H9 (cell line): Measurements from ENCODE around the gene CD79B. TPM values are rescaled to one million over a fixed set of nuclear protein-coding genes. Genes with fewer than 3 reads are reported as not detected.

Experiments
- DNase-seq: peaks from one replicate; pipeline ENCODE4 v3.0.0-alpha.2; 2017
- H2AFZ ChIP-seq: one replicate; pipeline ENCODE4 v1.6.1; 2013; ENCODE audit warnings: mild to moderate bottlenecking, low read length, control low read depth, moderate library complexity
- H2AK5ac ChIP-seq: 2 replicates; pipeline ENCODE4 v1.6.1; 2013; ENCODE audit warnings: low read length, control low read depth, mixed read lengths; ENCODE audit not compliant: insufficient read length
- H2BK120ac ChIP-seq: one replicate; pipeline ENCODE4 v1.6.1; 2013; ENCODE audit warnings: low read depth, mild to moderate bottlenecking, low read length, control low read depth, inconsistent platforms; ENCODE audit not compliant: poor library complexity, severe bottlenecking
- H2BK12ac ChIP-seq: 2 replicates; pipeline ENCODE4 v1.6.1; 2013; ENCODE audit warnings: low read length, control low read depth, mixed read lengths, low read depth; ENCODE audit not compliant: insufficient read length
- H2BK15ac ChIP-seq: 2 replicates; pipeline ENCODE4 v1.6.1; 2013; ENCODE audit warnings: low read depth, low read length, control low read depth
- H2BK20ac ChIP-seq: one replicate; pipeline ENCODE4 v1.6.1; 2013; ENCODE audit warnings: low read depth, mild to moderate bottlenecking, low read length, control low read depth, inconsistent platforms; ENCODE audit not compliant: poor library complexity, severe bottlenecking
- H2BK5ac ChIP-seq: 2 replicates; pipeline ENCODE4 v1.6.1; 2013; ENCODE audit warnings: low read length, control low read depth, mixed read lengths; ENCODE audit not compliant: insufficient read length
- H3K14ac ChIP-seq: 2 replicates; pipeline ENCODE4 v1.6.1; 2013; ENCODE audit warnings: low read length, control low read depth; ENCODE audit not compliant: insufficient read depth
- H3K18ac ChIP-seq: 2 replicates; pipeline ENCODE4 v1.6.1; 2013; ENCODE audit warnings: low read depth, mild to moderate bottlenecking, mixed read lengths, low read length, control low read depth; ENCODE audit not compliant: insufficient read length
- H3K23ac ChIP-seq: 2 replicates; pipeline ENCODE4 v1.6.1; 2013; ENCODE audit warnings: low read length, control low read depth, mixed read lengths, low read depth; ENCODE audit not compliant: insufficient read length
- H3K23me2 ChIP-seq: 2 replicates; pipeline ENCODE4 v1.6.1; 2013; ENCODE audit warnings: low read depth, mild to moderate bottlenecking, mixed read lengths, low read length, control low read depth; ENCODE audit not compliant: insufficient read length, poor library complexity, severe bottlenecking
- H3K27ac ChIP-seq: 2 replicates; pipeline ENCODE4 v1.5.1; 2013; ENCODE audit warnings: low read length, control low read depth, mixed read lengths, low read depth; ENCODE audit not compliant: insufficient read length
- H3K27me3 ChIP-seq: 2 replicates; pipeline ENCODE4 v1.6.1; 2013; ENCODE audit warnings: low read length, control low read depth, inconsistent platforms; ENCODE audit not compliant: insufficient read depth
- H3K4ac ChIP-seq: 2 replicates; pipeline ENCODE4 v1.6.1; 2013; ENCODE audit warnings: low read depth, mild to moderate bottlenecking, control low read depth, inconsistent platforms, low read length, moderate library complexity
- H3K4me1 ChIP-seq: 2 replicates; pipeline ENCODE4 v1.6.1; 2013; ENCODE audit warnings: low read length, control low read depth, inconsistent platforms; ENCODE audit not compliant: insufficient read depth
- H3K4me2 ChIP-seq: 2 replicates; pipeline ENCODE4 v1.6.1; 2013; ENCODE audit warnings: low read length, control low read depth, mixed read lengths; ENCODE audit not compliant: insufficient read length, insufficient read depth
- H3K56ac ChIP-seq: 2 replicates; pipeline ENCODE4 v1.6.1; 2013; ENCODE audit warnings: low read depth, mild to moderate bottlenecking, mixed read lengths, low read length, control low read depth; ENCODE audit not compliant: insufficient read length
- H3K79me1 ChIP-seq: 2 replicates; pipeline ENCODE4 v1.6.1; 2013; ENCODE audit warnings: low read depth, mild to moderate bottlenecking, moderate library complexity, low read length, control low read depth, inconsistent platforms; ENCODE audit not compliant: insufficient read depth, poor library complexity, severe bottlenecking
- H3K79me2 ChIP-seq: 2 replicates; pipeline ENCODE4 v1.6.1; 2013; ENCODE audit warnings: low read length, control low read depth, inconsistent platforms; ENCODE audit not compliant: insufficient read depth
- H3K9ac ChIP-seq: 2 replicates; pipeline ENCODE4 v1.6.1; 2013; ENCODE audit warnings: low read length, control low read depth, mixed read lengths; ENCODE audit not compliant: insufficient read length; ENCODE audit errors: extremely low read depth
- H3K9me3 ChIP-seq: one replicate; pipeline ENCODE4 v1.6.1; 2013; ENCODE audit warnings: low read depth, low read length, inconsistent platforms; ENCODE audit not compliant: control insufficient read depth
- H3T11ph ChIP-seq: one replicate; pipeline ENCODE4 v1.6.1; 2013; ENCODE audit warnings: mild to moderate bottlenecking, low read length, control low read depth, inconsistent platforms
- H4K20me1 ChIP-seq: one replicate; pipeline ENCODE4 v1.6.1; 2013; ENCODE audit not compliant: control insufficient read depth, insufficient read length, insufficient read depth
- H4K5ac ChIP-seq: 2 replicates; pipeline ENCODE4 v1.6.1; 2013; ENCODE audit warnings: low read depth, mild to moderate bottlenecking, mixed read lengths, low read length, control low read depth; ENCODE audit not compliant: insufficient read length
- H4K8ac ChIP-seq: replicated peaks from 2 replicates; pipeline ENCODE4 v1.6.1; 2013; ENCODE audit warnings: low read length, control low read depth, mixed read lengths, low read depth; ENCODE audit not compliant: insufficient read length
- H4K91ac ChIP-seq: 2 replicates; pipeline ENCODE4 v1.6.1; 2013; ENCODE audit warnings: low read depth, mild to moderate bottlenecking, moderate library complexity, mixed read lengths, low read length, control low read depth; ENCODE audit not compliant: insufficient read length
- H3K27ac Mint-ChIP-seq, 3 experiments: 2 replicates in 2 of 3; 3 replicates in 1 of 3; pipeline ENCODE4 v1.8.0; 2020 to 2021; ENCODE audit warnings: mixed read lengths in 3 of 3, mild to moderate bottlenecking in 1 of 3, moderate library complexity in 1 of 3
- H3K27me3 Mint-ChIP-seq: 2 replicates; pipeline ENCODE4 v1.8.0; 2021; ENCODE audit warnings: low read depth, mild to moderate bottlenecking, moderate library complexity, mixed read lengths
- H3K36me3 Mint-ChIP-seq, 3 experiments: 2 replicates in 2 of 3; 3 replicates in 1 of 3; pipeline ENCODE4 v1.8.0; 2020 to 2021; ENCODE audit warnings: low read depth in 3 of 3, mixed read lengths in 3 of 3; ENCODE audit not compliant: insufficient read depth in 1 of 3
- H3K4me1 Mint-ChIP-seq, 2 experiments: 2 replicates each; pipeline ENCODE4 v1.8.0; 2020; ENCODE audit warnings: mixed read lengths in 2 of 2
- H3K4me3 Mint-ChIP-seq, 2 experiments: 2 replicates in 1 of 2; 3 replicates in 1 of 2; pipeline ENCODE4 v1.8.0; 2020 to 2021; ENCODE audit warnings: mild to moderate bottlenecking in 2 of 2, mixed read lengths in 2 of 2, moderate library complexity in 1 of 2
- H3K9me3 Mint-ChIP-seq, 2 experiments: 2 replicates in 1 of 2; 3 replicates in 1 of 2; pipeline ENCODE4 v1.8.0; 2020; ENCODE audit warnings: mild to moderate bottlenecking in 2 of 2, mixed read lengths in 2 of 2, moderate library complexity in 1 of 2
- CTCF ChIP-seq: fragments of 200-600 bp; sonication (generic); conservative IDR thresholded peaks from 3 replicates; pipeline ENCODE4 v1.8.0; 2021; ENCODE audit warnings: antibody characterized with exemption, mild to moderate bottlenecking
- WGBS: extraction: QIAGEN DNeasy Blood & Tissue Kit; methylation state at CpG from one replicate; pipeline ENCODE4 v1.1.7; 2013; ENCODE audit warnings: missing lambda C conversion rate, low lambda C conversion rate, mixed read lengths; ENCODE audit not compliant: insufficient read length; ENCODE audit errors: extremely low coverage; 5-methylcytosine and 5-hydroxymethylcytosine counted together
- total RNA-seq: library from RNA; stranded (reverse); gene quantifications from 2 replicates; pipeline ENCODE4 v1.2.1, GENCODE V29; 2021

Gene CD79B
- total RNA-seq, 1 experiment from 2014 or later, result 0.96 TPM

GRCh38 chr17:63946440-63947363 lies 14.6 kb upstream of the CD79B start:
- H2AK5ac ChIP-seq, result no peak overlapping the region
- WGBS, result no CpG with 5 or more reads among the region's 20 CpGs
- no peaks in the 10 kb centered on the region for H3K23me2 ChIP-seq
- H3K79me2 ChIP-seq, result no peaks in the 10 kb centered on the region
- H3K14ac ChIP-seq, result no peak overlapping the region
- H3K23ac ChIP-seq, result no peak overlapping the region
- no peaks in the 10 kb centered on the region for H4K20me1 ChIP-seq
- no peak overlapping the region for H4K5ac ChIP-seq
- H4K91ac ChIP-seq, result no peak overlapping the region
- no peak overlapping the region for H3K4ac ChIP-seq
- H3K9me3 ChIP-seq, result no peaks in the 10 kb centered on the region
- Mint-ChIP-seq H3K4me1 (peaks cover 2 to 6% of the 10 kb centered on the region in 2 experiments; a peak in 2 of 4 replicates), H3K27ac (no peak overlapping the region), H3K4me3 (no peak overlapping the region), H3K27me3 (peaks cover 3% of the 10 kb centered on the region; the same call in 1 of the 2 replicates), H3K9me3 (no peaks in the 10 kb centered on the region), H3K36me3 (peaks cover under 1 to 18% (median 8%) of the 10 kb centered on the region in 3 experiments; a peak in 6 of 7 replicates)
- H3K79me1 ChIP-seq, result no peaks in the 10 kb centered on the region
- H3K27me3 ChIP-seq, result no peaks in the 10 kb centered on the region
- H2BK15ac ChIP-seq, result no peak overlapping the region
- H3K4me1 ChIP-seq, result no peaks in the 10 kb centered on the region
- H2AFZ ChIP-seq, result no peak overlapping the region
- H3K56ac ChIP-seq, result no peak overlapping the region
- no peak overlapping the region for H2BK20ac ChIP-seq
- no peak overlapping the region for H4K8ac ChIP-seq
- no peak overlapping the region for H3K4me2 ChIP-seq
- H2BK12ac ChIP-seq, result no peak overlapping the region
- TF ChIP-seq CTCF, result peak; percentile 86
- H3K9ac ChIP-seq, result no peak overlapping the region
- no peak overlapping the region for H3K27ac ChIP-seq
- peak; percentile 74 for DNase-seq
- no peak overlapping the region for H2BK5ac ChIP-seq
- no peak overlapping the region for H3T11ph ChIP-seq
- H3K18ac ChIP-seq, result no peak overlapping the region
- H2BK120ac ChIP-seq, result no peak overlapping the region
